ENCODE data around the gene FNTB.

- TF ChIP-seq MTA1 (CRISPR knock-in tag; IDR thresholded peaks at IDR 0.05; ENCODE audit: borderline replicate concordance) (no peak), PAF1 (CRISPR knock-in tag; IDR thresholded peaks at IDR 0.05) (no peak), DNMT1 (CRISPR knock-in tag; IDR thresholded peaks at IDR 0.05) (no peak), ZNF317 (CRISPR knock-in tag; IDR thresholded peaks at IDR 0.05) (no peak), PAX8 (CRISPR knock-in tag; IDR thresholded peaks at IDR 0.05; ENCODE audit: borderline replicate concordance) (no peak), THAP7 (CRISPR knock-in tag; IDR thresholded peaks at IDR 0.05) (no peak), PBX3 (CRISPR knock-in tag; IDR thresholded peaks at IDR 0.05; ENCODE audit: borderline replicate concordance) (no peak), ETV6 (CRISPR knock-in tag; conservative IDR thresholded peaks at IDR 0.05) (no peak), CTCF (CRISPR knock-in tag; IDR thresholded peaks at IDR 0.05) (no peak)
- TF ChIP-seq, protein P1, sequence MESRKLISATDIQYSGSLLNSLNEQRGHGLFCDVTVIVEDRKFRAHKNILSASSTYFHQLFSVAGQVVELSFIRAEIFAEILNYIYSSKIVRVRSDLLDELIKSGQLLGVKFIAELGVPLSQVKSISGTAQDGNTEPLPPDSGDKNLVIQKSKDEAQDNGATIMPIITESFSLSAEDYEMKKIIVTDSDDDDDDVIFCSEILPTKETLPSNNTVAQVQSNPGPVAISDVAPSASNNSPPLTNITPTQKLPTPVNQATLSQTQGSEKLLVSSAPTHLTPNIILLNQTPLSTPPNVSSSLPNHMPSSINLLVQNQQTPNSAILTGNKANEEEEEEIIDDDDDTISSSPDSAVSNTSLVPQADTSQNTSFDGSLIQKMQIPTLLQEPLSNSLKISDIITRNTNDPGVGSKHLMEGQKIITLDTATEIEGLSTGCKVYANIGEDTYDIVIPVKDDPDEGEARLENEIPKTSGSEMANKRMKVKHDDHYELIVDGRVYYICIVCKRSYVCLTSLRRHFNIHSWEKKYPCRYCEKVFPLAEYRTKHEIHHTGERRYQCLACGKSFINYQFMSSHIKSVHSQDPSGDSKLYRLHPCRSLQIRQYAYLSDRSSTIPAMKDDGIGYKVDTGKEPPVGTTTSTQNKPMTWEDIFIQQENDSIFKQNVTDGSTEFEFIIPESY (CRISPR knock-in tag; IDR thresholded peaks at IDR 0.05), result no peak
Observed at GRCh38 chr14:65042731-65043372, 56.2 kb downstream of the FNTB start.
